DMS114 treated with DMSO at 0.1 percent for 48 hours (cell line): ENCODE results near the gene KIAA1614.

Source experiments
- DNase-seq: peaks from one replicate; lab custom pipeline; 2025; ENCODE audit not compliant: unreplicated experiment; lab: John Stamatoyannopoulos, UW

Gene KIAA1614

DNA sequence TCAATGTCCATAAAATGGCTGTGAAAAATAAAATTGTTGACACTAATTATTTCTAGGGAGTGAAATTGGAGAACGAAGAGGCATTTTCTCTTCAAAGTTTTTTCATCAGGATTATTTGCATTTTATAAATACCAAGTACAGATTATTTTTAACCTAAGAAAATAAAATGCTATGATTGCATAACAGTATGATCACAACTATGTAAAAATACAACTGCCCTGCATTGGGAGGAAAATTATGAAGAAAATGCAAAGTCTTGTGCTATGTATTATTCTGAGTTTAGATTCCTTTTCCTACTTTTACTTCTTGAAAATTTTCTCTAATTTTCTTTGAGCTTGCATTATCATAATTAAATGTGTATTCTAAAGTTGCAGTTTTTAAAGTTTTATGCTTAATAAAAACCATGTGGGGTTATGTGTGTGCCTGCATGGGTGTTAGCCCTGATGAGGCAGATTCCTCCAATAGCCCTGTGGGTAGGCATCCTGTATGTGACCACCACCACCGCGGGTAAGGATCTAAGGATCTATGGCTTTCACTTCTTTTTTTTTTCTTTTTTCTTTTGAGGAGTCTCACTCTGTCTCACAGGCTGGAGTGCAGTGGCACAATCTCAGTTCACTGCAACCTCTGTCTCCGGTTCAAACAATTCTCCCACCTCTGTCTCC, 85.3 kb downstream of the KIAA1614 start:
- no peak for DNase-seq
